HEK293 (cell line): Measurements from ENCODE around the gene UBE2D1.

Source experiments
- CTCF ChIA-PET: fragments of 350-600 bp; formaldehyde crosslinking; extraction: SDS; loops from one replicate; lab custom pipeline; 2021; ENCODE audit warnings: antibody characterized with exemption; lab: Yijun Ruan, JAX
- POLR2A ChIA-PET: fragments of 300-600 bp; formaldehyde crosslinking; extraction: SDS; loops from one replicate; lab custom pipeline; 2020; ENCODE audit warnings: antibody characterized with exemption, inconsistent platforms; lab: Yijun Ruan, JAX
- H3K27ac ChIP-seq: fragments of 200-500 bp; sonication (Bioruptor generic); 2 replicates; pipeline ENCODE4 v1.5.1; 2014; ENCODE audit warnings: low read depth, low read length, control low read depth, inconsistent platforms; ENCODE audit errors: extremely low read depth
- H3K36me3 ChIP-seq, 2 experiments: fragments of 200-500 bp in 1 of 2; sonication (Bioruptor generic) in 1 of 2; 1 replicate in 1 of 2; 2 replicates in 1 of 2; pipeline ENCODE4 v1.5.1; 2014 to 2017; ENCODE audit warnings: inconsistent platforms in 2 of 2, low read length in 2 of 2; ENCODE audit not compliant: control insufficient read depth in 2 of 2, insufficient read depth in 1 of 2
- H3K4me1 ChIP-seq: fragments of 200-500 bp; sonication (Bioruptor generic); 2 replicates; pipeline ENCODE4 v1.5.1; 2014; ENCODE audit warnings: mild to moderate bottlenecking, low read length, inconsistent platforms; ENCODE audit not compliant: control insufficient read depth, insufficient read depth
- H3K4me3 ChIP-seq: 2 replicates; pipeline ENCODE4 v1.5.1; 2011; ENCODE audit warnings: low read depth, mild to moderate bottlenecking, control low read depth, low read length, moderate library complexity
- H3K9me3 ChIP-seq: fragments of 200-500 bp; sonication (Bioruptor generic); 2 replicates; pipeline ENCODE4 v1.5.1; 2014; ENCODE audit warnings: low read depth, low read length, inconsistent platforms; ENCODE audit not compliant: control insufficient read depth, insufficient read depth
- GLIS1 ChIP-seq: fragments of 450-650 bp; formaldehyde crosslinking; IDR thresholded peaks from 2 replicates; pipeline ENCODE4 v1.5.1; 2016; ENCODE audit warnings: missing biosample characterization, missing genetic modification characterization
- GLIS2 ChIP-seq: fragments of 450-650 bp; formaldehyde crosslinking; IDR thresholded peaks from 2 replicates; pipeline ENCODE4 v1.5.1; 2016; ENCODE audit warnings: missing biosample characterization, missing genetic modification characterization
- SALL2 ChIP-seq: fragments of 450-650 bp; formaldehyde crosslinking; IDR thresholded peaks from 2 replicates; pipeline ENCODE4 v1.5.0; 2017; ENCODE audit warnings: missing biosample characterization, mild to moderate bottlenecking, missing genetic modification characterization, borderline replicate concordance
- SP3 ChIP-seq: fragments of 450-650 bp; formaldehyde crosslinking; IDR thresholded peaks from 2 replicates; pipeline ENCODE4 v1.5.1; 2016; ENCODE audit warnings: missing biosample characterization, missing genetic modification characterization
- ZBTB1 ChIP-seq: fragments of 450-650 bp; formaldehyde crosslinking; IDR thresholded peaks from 2 replicates; pipeline ENCODE4 v1.5.1; 2016; ENCODE audit warnings: missing biosample characterization, missing genetic modification characterization
- ZBTB21 ChIP-seq: fragments of 450-650 bp; formaldehyde crosslinking; IDR thresholded peaks from 2 replicates; pipeline ENCODE4 v1.5.1; 2017; ENCODE audit warnings: missing biosample characterization, missing genetic modification characterization
- ZNF132 ChIP-seq: fragments of 450-650 bp; formaldehyde crosslinking; IDR thresholded peaks from 2 replicates; pipeline ENCODE4 v1.5.1; 2017; ENCODE audit warnings: missing biosample characterization, missing genetic modification characterization, borderline replicate concordance
- ZNF174 ChIP-seq: fragments of 450-650 bp; formaldehyde crosslinking; IDR thresholded peaks from 2 replicates; pipeline ENCODE4 v1.5.0; 2017; ENCODE audit warnings: missing biosample characterization, mild to moderate bottlenecking, missing genetic modification characterization
- ZNF175 ChIP-seq: fragments of 450-650 bp; formaldehyde crosslinking; IDR thresholded peaks from 2 replicates; pipeline ENCODE4 v1.5.1; 2016; ENCODE audit warnings: missing biosample characterization, missing genetic modification characterization
- ZNF24 ChIP-seq: fragments of 450-650 bp; formaldehyde crosslinking; IDR thresholded peaks from 2 replicates; pipeline ENCODE4 v1.5.1; 2016; ENCODE audit warnings: missing biosample characterization, missing genetic modification characterization
- ZNF335 ChIP-seq: fragments of 450-650 bp; formaldehyde crosslinking; conservative IDR thresholded peaks from 2 replicates; pipeline ENCODE4 v1.5.1; 2016; ENCODE audit warnings: missing biosample characterization, missing genetic modification characterization
- ZNF48 ChIP-seq: fragments of 450-650 bp; formaldehyde crosslinking; IDR thresholded peaks from 2 replicates; pipeline ENCODE4 v1.5.1; 2016; ENCODE audit warnings: missing biosample characterization, missing genetic modification characterization
- ZNF510 ChIP-seq: fragments of 450-650 bp; formaldehyde crosslinking; IDR thresholded peaks from 2 replicates; pipeline ENCODE4 v1.5.1; 2018; ENCODE audit warnings: mild to moderate bottlenecking, missing genetic modification characterization, missing biosample characterization; ENCODE audit not compliant: insufficient replicate concordance
- ZNF529 ChIP-seq: fragments of 450-650 bp; formaldehyde crosslinking; IDR thresholded peaks from 2 replicates; pipeline ENCODE4 v1.5.1; 2017; ENCODE audit warnings: missing genetic modification characterization, missing biosample characterization; ENCODE audit not compliant: insufficient replicate concordance
- ZNF549 ChIP-seq: fragments of 450-650 bp; IDR thresholded peaks from 2 replicates; pipeline ENCODE4 v1.5.1; 2018; ENCODE audit warnings: missing biosample characterization, missing genetic modification characterization, mild to moderate bottlenecking, inconsistent platforms, moderate library complexity
- ZNF621 ChIP-seq: fragments of 450-650 bp; formaldehyde crosslinking; IDR thresholded peaks from 2 replicates; pipeline ENCODE4 v1.5.1; 2017; ENCODE audit warnings: missing biosample characterization, missing genetic modification characterization
- ZNF785 ChIP-seq: fragments of 450-650 bp; formaldehyde crosslinking; IDR thresholded peaks from 2 replicates; pipeline ENCODE4 v1.5.1; 2016; ENCODE audit warnings: missing biosample characterization, missing genetic modification characterization
- ZNF830 ChIP-seq: fragments of 450-650 bp; IDR thresholded peaks from 2 replicates; pipeline ENCODE4 v1.5.0; 2018; ENCODE audit warnings: missing biosample characterization, missing genetic modification characterization, low read depth, mild to moderate bottlenecking, moderate library complexity
- ZNF843 ChIP-seq: fragments of 450-650 bp; formaldehyde crosslinking; IDR thresholded peaks from 2 replicates; pipeline ENCODE4 v1.5.1; 2016; ENCODE audit warnings: missing biosample characterization, missing genetic modification characterization
- TF ChIP-seq, protein P1 (sequence below): fragments of 450-650 bp; formaldehyde crosslinking; IDR thresholded peaks from 2 replicates; pipeline ENCODE4 v1.5.1; 2016; ENCODE audit warnings: missing biosample characterization, missing genetic modification characterization
- TF ChIP-seq, protein P2 (sequence below): fragments of 450-650 bp; formaldehyde crosslinking; IDR thresholded peaks from 2 replicates; pipeline ENCODE4; 2016; ENCODE audit warnings: missing biosample characterization, missing genetic modification characterization
- TF ChIP-seq, protein P3 (sequence below): fragments of 450-650 bp; formaldehyde crosslinking; IDR thresholded peaks from 2 replicates; pipeline ENCODE4 v1.5.1; 2016; ENCODE audit warnings: missing biosample characterization, missing genetic modification characterization
- TF ChIP-seq, protein P4 (sequence below): fragments of 450-650 bp; formaldehyde crosslinking; IDR thresholded peaks from 2 replicates; pipeline ENCODE4 v1.5.1; 2016; ENCODE audit warnings: missing biosample characterization, missing genetic modification characterization
- TF ChIP-seq, protein P5 (sequence below): fragments of 450-650 bp; formaldehyde crosslinking; IDR thresholded peaks from 2 replicates; pipeline ENCODE4 v1.5.1; 2016; ENCODE audit warnings: missing biosample characterization, missing genetic modification characterization, borderline replicate concordance
- TF ChIP-seq, protein P6 (sequence below): fragments of 450-650 bp; formaldehyde crosslinking; IDR thresholded peaks from 2 replicates; pipeline ENCODE4 v1.5.1; 2016; ENCODE audit warnings: missing biosample characterization, missing genetic modification characterization
- TF ChIP-seq, protein P7 (sequence below): fragments of 450-650 bp; formaldehyde crosslinking; IDR thresholded peaks from 2 replicates; pipeline ENCODE4 v1.5.1; 2016; ENCODE audit warnings: missing biosample characterization, missing genetic modification characterization

Gene UBE2D1

DNA sequence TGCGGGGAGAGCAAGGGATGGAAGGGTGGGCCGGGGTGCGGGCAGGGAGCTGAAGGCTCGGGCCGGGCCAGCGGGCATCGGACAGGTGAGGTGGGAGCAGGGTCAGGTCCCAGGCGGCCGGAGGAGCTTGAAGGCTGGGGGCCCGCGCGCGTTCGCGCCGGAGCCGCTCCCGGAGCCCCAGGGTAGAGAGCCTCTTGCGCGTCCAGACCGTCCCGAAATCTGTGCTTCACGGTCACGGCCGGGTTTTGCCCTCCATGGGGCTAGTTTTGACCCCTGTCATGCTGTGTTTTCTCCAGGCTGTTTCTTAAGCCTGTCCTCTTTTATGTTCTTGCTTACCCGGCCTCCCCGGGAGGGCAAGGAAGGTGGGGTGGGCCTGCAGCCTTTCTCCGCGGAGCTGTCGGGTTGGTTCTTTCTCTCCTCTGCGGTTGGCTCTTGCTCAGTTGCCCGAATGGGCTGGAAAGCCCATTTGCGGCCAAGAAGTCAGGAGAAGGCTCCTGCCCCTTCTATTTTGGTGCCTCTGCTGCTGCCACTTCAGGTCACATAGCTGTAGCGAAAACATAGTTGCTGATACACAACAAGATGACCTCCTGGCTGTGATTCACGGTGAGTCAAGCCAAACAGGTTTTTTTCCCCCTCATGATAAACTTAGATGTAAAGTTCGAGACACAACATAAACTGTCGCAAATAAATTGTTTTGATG is 650 bp downstream of the UBE2D1 start:
- Histone ChIP-seq H3K27ac (peak overlapping the region; percentile 65; the same call in 1 of the 2 replicates), H3K4me3 (peak overlapping the region; percentile 85), H3K36me3 (no peaks in the 10 kb centered on the region), H3K4me1 (no peaks in the 10 kb centered on the region), H3K9me3 (no peaks in the 10 kb centered on the region)
- POLR2A ChIA-PET, result interaction anchor here (0.5 to 2.1 kb wide), 13 partner anchors 9 to 1974 kb away, joined by 3 to 13 read pairs (median 5); partner anchors contain the start of genes CISD1, FAM13C, IPMK and TFAM
- CTCF ChIA-PET, result interaction anchor here (1.1 to 1.6 kb wide), 4 partner anchors 36 to 305 kb away, joined by 3 to 6 read pairs (median 4); no protein-coding TSS in a partner anchor
- TF ChIP-seq GLIS2 (tag by site-specific recombination) (peak; percentile 61), ZBTB21 (tag by site-specific recombination) (no peak), ZNF621 (tag by site-specific recombination) (no peak), ZNF549 (tag by site-specific recombination) (no peak), ZNF132 (no peak), ZBTB1 (no peak), SALL2 (tag by site-specific recombination) (no peak), ZNF785 (no peak), GLIS1 (tag by site-specific recombination) (peak; percentile 53), ZNF24 (no peak), ZNF175 (tag by site-specific recombination) (no peak), ZNF830 (tag by site-specific recombination) (no peak), ZNF843 (tag by site-specific recombination) (no peak), ZNF510 (tag by site-specific recombination) (no peak), ZNF335 (tag by site-specific recombination) (peak; percentile 52), ZNF174 (tag by site-specific recombination) (no peak), ZNF48 (no peak), ZNF529 (tag by site-specific recombination) (no peak), SP3 (no peak)
- TF ChIP-seq, protein P1, sequence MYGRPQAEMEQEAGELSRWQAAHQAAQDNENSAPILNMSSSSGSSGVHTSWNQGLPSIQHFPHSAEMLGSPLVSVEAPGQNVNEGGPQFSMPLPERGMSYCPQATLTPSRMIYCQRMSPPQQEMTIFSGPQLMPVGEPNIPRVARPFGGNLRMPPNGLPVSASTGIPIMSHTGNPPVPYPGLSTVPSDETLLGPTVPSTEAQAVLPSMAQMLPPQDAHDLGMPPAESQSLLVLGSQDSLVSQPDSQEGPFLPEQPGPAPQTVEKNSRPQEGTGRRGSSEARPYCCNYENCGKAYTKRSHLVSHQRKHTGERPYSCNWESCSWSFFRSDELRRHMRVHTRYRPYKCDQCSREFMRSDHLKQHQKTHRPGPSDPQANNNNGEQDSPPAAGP (tag by site-specific recombination), result no peak
- TF ChIP-seq, protein P2, sequence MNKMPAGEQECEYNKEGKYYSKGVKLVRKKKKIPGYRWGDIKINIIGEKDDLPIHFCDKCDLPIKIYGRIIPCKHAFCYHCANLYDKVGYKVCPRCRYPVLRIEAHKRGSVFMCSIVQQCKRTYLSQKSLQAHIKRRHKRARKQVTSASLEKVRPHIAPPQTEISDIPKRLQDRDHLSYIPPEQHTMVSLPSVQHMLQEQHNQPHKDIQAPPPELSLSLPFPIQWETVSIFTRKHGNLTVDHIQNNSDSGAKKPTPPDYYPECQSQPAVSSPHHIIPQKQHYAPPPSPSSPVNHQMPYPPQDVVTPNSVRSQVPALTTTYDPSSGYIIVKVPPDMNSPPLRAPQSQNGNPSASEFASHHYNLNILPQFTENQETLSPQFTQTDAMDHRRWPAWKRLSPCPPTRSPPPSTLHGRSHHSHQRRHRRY, result no peak
- TF ChIP-seq, protein P3, sequence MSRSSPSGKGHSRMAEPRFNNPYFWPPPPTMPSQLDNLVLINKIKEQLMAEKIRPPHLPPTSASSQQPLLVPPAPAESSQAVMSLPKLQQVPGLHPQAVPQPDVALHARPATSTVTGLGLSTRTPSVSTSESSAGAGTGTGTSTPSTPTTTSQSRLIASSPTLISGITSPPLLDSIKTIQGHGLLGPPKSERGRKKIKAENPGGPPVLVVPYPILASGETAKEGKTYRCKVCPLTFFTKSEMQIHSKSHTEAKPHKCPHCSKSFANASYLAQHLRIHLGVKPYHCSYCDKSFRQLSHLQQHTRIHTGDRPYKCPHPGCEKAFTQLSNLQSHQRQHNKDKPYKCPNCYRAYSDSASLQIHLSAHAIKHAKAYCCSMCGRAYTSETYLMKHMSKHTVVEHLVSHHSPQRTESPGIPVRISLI (tag by site-specific recombination), result peak; percentile 66; the same call in 1 of the 2 replicates
- TF ChIP-seq, protein P4, sequence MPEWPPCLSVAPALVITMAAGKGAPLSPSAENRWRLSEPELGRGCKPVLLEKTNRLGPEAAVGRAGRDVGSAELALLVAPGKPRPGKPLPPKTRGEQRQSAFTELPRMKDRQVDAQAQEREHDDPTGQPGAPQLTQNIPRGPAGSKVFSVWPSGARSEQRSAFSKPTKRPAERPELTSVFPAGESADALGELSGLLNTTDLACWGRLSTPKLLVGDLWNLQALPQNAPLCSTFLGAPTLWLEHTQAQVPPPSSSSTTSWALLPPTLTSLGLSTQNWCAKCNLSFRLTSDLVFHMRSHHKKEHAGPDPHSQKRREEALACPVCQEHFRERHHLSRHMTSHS (tag by site-specific recombination), result no peak
- TF ChIP-seq, protein P5, sequence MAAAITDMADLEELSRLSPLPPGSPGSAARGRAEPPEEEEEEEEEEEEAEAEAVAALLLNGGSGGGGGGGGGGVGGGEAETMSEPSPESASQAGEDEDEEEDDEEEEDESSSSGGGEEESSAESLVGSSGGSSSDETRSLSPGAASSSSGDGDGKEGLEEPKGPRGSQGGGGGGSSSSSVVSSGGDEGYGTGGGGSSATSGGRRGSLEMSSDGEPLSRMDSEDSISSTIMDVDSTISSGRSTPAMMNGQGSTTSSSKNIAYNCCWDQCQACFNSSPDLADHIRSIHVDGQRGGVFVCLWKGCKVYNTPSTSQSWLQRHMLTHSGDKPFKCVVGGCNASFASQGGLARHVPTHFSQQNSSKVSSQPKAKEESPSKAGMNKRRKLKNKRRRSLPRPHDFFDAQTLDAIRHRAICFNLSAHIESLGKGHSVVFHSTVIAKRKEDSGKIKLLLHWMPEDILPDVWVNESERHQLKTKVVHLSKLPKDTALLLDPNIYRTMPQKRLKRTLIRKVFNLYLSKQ (tag by site-specific recombination), result no peak
- TF ChIP-seq, protein P6, sequence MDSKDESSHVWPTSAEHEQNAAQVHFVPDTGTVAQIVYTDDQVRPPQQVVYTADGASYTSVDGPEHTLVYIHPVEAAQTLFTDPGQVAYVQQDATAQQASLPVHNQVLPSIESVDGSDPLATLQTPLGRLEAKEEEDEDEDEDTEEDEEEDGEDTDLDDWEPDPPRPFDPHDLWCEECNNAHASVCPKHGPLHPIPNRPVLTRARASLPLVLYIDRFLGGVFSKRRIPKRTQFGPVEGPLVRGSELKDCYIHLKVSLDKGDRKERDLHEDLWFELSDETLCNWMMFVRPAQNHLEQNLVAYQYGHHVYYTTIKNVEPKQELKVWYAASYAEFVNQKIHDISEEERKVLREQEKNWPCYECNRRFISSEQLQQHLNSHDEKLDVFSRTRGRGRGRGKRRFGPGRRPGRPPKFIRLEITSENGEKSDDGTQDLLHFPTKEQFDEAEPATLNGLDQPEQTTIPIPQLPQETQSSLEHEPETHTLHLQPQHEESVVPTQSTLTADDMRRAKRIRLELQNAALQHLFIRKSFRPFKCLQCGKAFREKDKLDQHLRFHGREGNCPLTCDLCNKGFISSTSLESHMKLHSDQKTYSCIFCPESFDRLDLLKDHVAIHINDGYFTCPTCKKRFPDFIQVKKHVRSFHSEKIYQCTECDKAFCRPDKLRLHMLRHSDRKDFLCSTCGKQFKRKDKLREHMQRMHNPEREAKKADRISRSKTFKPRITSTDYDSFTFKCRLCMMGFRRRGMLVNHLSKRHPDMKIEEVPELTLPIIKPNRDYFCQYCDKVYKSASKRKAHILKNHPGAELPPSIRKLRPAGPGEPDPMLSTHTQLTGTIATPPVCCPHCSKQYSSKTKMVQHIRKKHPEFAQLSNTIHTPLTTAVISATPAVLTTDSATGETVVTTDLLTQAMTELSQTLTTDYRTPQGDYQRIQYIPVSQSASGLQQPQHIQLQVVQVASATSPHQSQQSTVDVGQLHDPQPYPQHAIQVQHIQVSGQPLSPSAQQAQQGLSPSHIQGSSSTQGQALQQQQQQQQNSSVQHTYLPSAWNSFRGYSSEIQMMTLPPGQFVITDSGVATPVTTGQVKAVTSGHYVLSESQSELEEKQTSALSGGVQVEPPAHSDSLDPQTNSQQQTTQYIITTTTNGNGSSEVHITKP (tag by site-specific recombination), result 0 out of 2 replicates have a peak, but pooled peaks have one; percentile 21
- TF ChIP-seq, protein P7, sequence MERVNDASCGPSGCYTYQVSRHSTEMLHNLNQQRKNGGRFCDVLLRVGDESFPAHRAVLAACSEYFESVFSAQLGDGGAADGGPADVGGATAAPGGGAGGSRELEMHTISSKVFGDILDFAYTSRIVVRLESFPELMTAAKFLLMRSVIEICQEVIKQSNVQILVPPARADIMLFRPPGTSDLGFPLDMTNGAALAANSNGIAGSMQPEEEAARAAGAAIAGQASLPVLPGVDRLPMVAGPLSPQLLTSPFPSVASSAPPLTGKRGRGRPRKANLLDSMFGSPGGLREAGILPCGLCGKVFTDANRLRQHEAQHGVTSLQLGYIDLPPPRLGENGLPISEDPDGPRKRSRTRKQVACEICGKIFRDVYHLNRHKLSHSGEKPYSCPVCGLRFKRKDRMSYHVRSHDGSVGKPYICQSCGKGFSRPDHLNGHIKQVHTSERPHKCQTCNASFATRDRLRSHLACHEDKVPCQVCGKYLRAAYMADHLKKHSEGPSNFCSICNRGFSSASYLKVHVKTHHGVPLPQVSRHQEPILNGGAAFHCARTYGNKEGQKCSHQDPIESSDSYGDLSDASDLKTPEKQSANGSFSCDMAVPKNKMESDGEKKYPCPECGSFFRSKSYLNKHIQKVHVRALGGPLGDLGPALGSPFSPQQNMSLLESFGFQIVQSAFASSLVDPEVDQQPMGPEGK, result peak; percentile 10; the same call in 1 of the 2 replicates
